Endothelial cell of umbilical vein (primary cell): ENCODE measurements around the gene NAV2. TPM values are rescaled to one million over a fixed set of nuclear protein-coding genes. Genes with fewer than 3 reads are reported as not detected.

Experiments used
- BruUV-seq: library from RNA; stranded (reverse); fragments of 400-500 nt; replicated peaks from 2 replicates; lab custom pipeline; 2021; lab: Mats Ljungman, UMichigan
- CTCF ChIA-PET: fragments of 300-600, 350-600 bp; sonication (Branson Sonifier 250); formaldehyde crosslinking; loops from one replicate; lab custom pipeline; 2021; ENCODE audit warnings: antibody characterized with exemption, inconsistent platforms; lab: Charles Lee
- POLR2A ChIA-PET: fragments of 300-600, 350-600 bp; sonication (Branson Sonifier 250); formaldehyde crosslinking; loops from one replicate; lab custom pipeline; 2021; ENCODE audit warnings: antibody characterized with exemption, inconsistent platforms; lab: Charles Lee
- DNase-seq: peaks from one replicate; pipeline ENCODE4 v3.0.0-alpha.2; 2011; ENCODE audit warnings: low read depth, low spot score
- FAIRE-seq: peaks from 2 replicates; lab custom pipeline; 2011; peaks lifted over from hg19 to GRCh38; lab: Jason Lieb, UNC
- H2AFZ ChIP-seq: 2 replicates; pipeline ENCODE4 v1.6.0; 2012; ENCODE audit warnings: low read depth, low read length, control low read depth, inconsistent platforms
- H3K27ac ChIP-seq: 2 replicates; pipeline ENCODE4 v1.5.1; 2011; ENCODE audit warnings: low read depth, mild to moderate bottlenecking, control low read depth, low read length, moderate library complexity; ENCODE audit not compliant: insufficient read depth
- H3K27me3 ChIP-seq, 2 experiments: 2 replicates each; pipeline versions ENCODE4 v1.6.0 to v1.6.1; 2011; ENCODE audit warnings: low read length in 2 of 2, mixed read lengths in 1 of 2; ENCODE audit not compliant: control insufficient read depth in 2 of 2, insufficient read depth in 2 of 2
- H3K36me3 ChIP-seq, 2 experiments: 2 replicates in 1 of 2; 3 replicates in 1 of 2; pipeline ENCODE4 v1.5.1; 2011; ENCODE audit warnings: low read length in 2 of 2, mild to moderate bottlenecking in 1 of 2, moderate library complexity in 1 of 2; ENCODE audit not compliant: control insufficient read depth in 2 of 2, insufficient read depth in 2 of 2; ENCODE audit errors: extremely low read depth in 1 of 2
- H3K4me1 ChIP-seq: 3 replicates; pipeline ENCODE4 v1.5.1; 2011; ENCODE audit warnings: mild to moderate bottlenecking, low read length; ENCODE audit not compliant: control insufficient read depth, insufficient read depth; ENCODE audit errors: extremely low read depth
- H3K4me2 ChIP-seq: 2 replicates; pipeline ENCODE4 v1.6.1; 2011; ENCODE audit warnings: low read length, control low read depth, mixed read lengths; ENCODE audit not compliant: insufficient read depth
- H3K4me3 ChIP-seq, 3 experiments: fragments of 200-600 bp in 1 of 3; sonication (generic), shearing (Covaris generic) in 1 of 3; replicated peaks in 1 of 3; 2 replicates each; pipeline ENCODE4 v1.5.1; 2011 to 2016; ENCODE audit warnings: control low read depth in 3 of 3, low read length in 3 of 3, mild to moderate bottlenecking in 2 of 3, inconsistent platforms in 1 of 3, low read depth in 1 of 3, moderate library complexity in 1 of 3; ENCODE audit not compliant: insufficient read depth in 1 of 3
- H3K79me2 ChIP-seq: 2 replicates; pipeline ENCODE4 v1.6.0; 2012; ENCODE audit warnings: low read length, inconsistent platforms; ENCODE audit not compliant: control insufficient read depth, insufficient read depth
- H3K9ac ChIP-seq: replicated peaks from 2 replicates; pipeline ENCODE3; 2011; ENCODE audit warnings: low read length, control low read depth; ENCODE audit not compliant: insufficient read depth; ENCODE audit errors: extremely low read depth
- H3K9me1 ChIP-seq: replicated peaks from 3 replicates; pipeline ENCODE4 v1.6.0; 2011; ENCODE audit warnings: mild to moderate bottlenecking, low read length; ENCODE audit not compliant: control insufficient read depth, insufficient read depth; ENCODE audit errors: extremely low read depth
- H3K9me3 ChIP-seq: replicated peaks from 2 replicates; pipeline ENCODE4 v1.5.1; 2012; ENCODE audit warnings: low read length, inconsistent platforms; ENCODE audit not compliant: control insufficient read depth, insufficient read depth
- H4K20me1 ChIP-seq: replicated peaks from 2 replicates; pipeline ENCODE3; 2011; ENCODE audit warnings: mild to moderate bottlenecking, low read length; ENCODE audit not compliant: control insufficient read depth, insufficient read depth; ENCODE audit errors: extremely low read depth
- CTCF ChIP-seq, 2 donors: IDR thresholded peaks; 1 replicate in 1 of 2; 2 replicates in 1 of 2; pipeline ENCODE4 v1.5.1; 2011; ENCODE audit warnings: low read length in 2 of 2, mild to moderate bottlenecking in 2 of 2, moderate library complexity in 2 of 2, control low read depth in 1 of 2, inconsistent platforms in 1 of 2, low read depth in 1 of 2; ENCODE audit not compliant: insufficient read depth in 1 of 2; ENCODE audit errors: extremely low read depth in 1 of 2
- EZH2 ChIP-seq: IDR thresholded peaks from 2 replicates; pipeline ENCODE4 v1.6.1; 2012; ENCODE audit warnings: borderline replicate concordance, low read depth, mild to moderate bottlenecking, moderate library complexity, low read length, inconsistent platforms; ENCODE audit not compliant: severe bottlenecking
- FOS ChIP-seq: IDR thresholded peaks from 2 replicates; pipeline ENCODE4 v1.6.1; 2011; ENCODE audit warnings: mild to moderate bottlenecking, low read length, moderate library complexity, borderline replicate concordance; ENCODE audit not compliant: insufficient read depth
- GATA2 ChIP-seq: IDR thresholded peaks from 2 replicates; pipeline ENCODE4 v1.7.0; 2011; ENCODE audit warnings: low read depth, mild to moderate bottlenecking, moderate library complexity, mixed read lengths, low read length; ENCODE audit not compliant: insufficient read length, insufficient read depth
- JUN ChIP-seq: IDR thresholded peaks from 2 replicates; pipeline ENCODE4 v1.6.1; 2011; ENCODE audit warnings: borderline replicate concordance, low read depth; ENCODE audit not compliant: insufficient read length, insufficient read depth
- MAX ChIP-seq: IDR thresholded peaks from 2 replicates; pipeline ENCODE4 v1.6.1; 2011; ENCODE audit not compliant: insufficient read depth, insufficient read length
- MYC ChIP-seq: IDR thresholded peaks from one replicate; pipeline ENCODE4 v1.6.1; 2011; ENCODE audit warnings: mild to moderate bottlenecking, low read depth, low read length
- POLR2A ChIP-seq: IDR thresholded peaks from 2 replicates; pipeline ENCODE4 v1.6.1; 2012; ENCODE audit warnings: low read depth, mild to moderate bottlenecking, control low read depth, low read length
- POLR2AphosphoS5 ChIP-seq: IDR thresholded peaks from 2 replicates; pipeline ENCODE4 v1.6.1; 2012; ENCODE audit warnings: low read depth, mild to moderate bottlenecking, control low read depth, low read length, moderate library complexity; ENCODE audit not compliant: insufficient read depth
- dilution Hi-C: fragments of 300-500 bp; cut with MboI; formaldehyde crosslinking; loops from one replicate; pipeline ENCODE4 v1.15.0; 2019; ENCODE audit warnings: low sequenced_read_pairs; ENCODE audit not compliant: extremely low pct_ligation_motif_present
- intact Hi-C: fragments of 100-400 bp; cut with micrococcal nuclease; formaldehyde crosslinking; loops from one replicate; pipeline ENCODE4 v1.10.0; 2022
- microRNA-seq: library from miRNA; unstranded; fragments of <30 nt; microRNA quantifications from one replicate; pipeline ENCODE4 v1.2.0, GENCODE V29; 2021; ENCODE audit warnings: borderline number of aligned reads, borderline replicate concordance
- polyA plus RNA-seq, 4 experiments: library from polyadenylated mRNA; depleted of rRNA in 3 of 4; stranded (reverse) in 3 of 4; unstranded in 1 of 4; fragments of >200 nt; gene quantifications; 2 replicates each; pipeline versions ENCODE4 v1.2.1 to v1.2.3, GENCODE V29; 2011 to 2012; ENCODE audit warnings: missing spikeins in 1 of 4
- small RNA-seq: library from RNA; depleted of rRNA; stranded (forward); fragments of <200 nt; gene quantifications from one replicate; pipeline ENCODE3, GENCODE V24; 2012; ENCODE audit warnings: low replicate concordance, low read depth; ENCODE audit not compliant: insufficient read depth, insufficient read length
- total RNA-seq: library from RNA; stranded (reverse); gene quantifications from 2 replicates; pipeline ENCODE4 v1.2.3, GENCODE V29; 2021

NAV2 gene
- total and polyA plus RNA-seq, 2 donors (not counting 3 experiments of a cell fraction or from before 2014, with no cell fraction given): 10.9 to 68.0 TPM

GRCh38 chr11:20163783-20164481, 451.3 kb downstream of the NAV2 start:
- dilution Hi-C loops (no loop called here), intact Hi-C loops (loop anchor here (10.0 kb wide), 1 partner anchor 441 kb away; no protein-coding TSS in a partner anchor)
- no peak for DNase-seq
- Histone ChIP-seq H3K27ac (no peak overlapping the region), H3K4me2 (no peak overlapping the region), H3K9me3 (no peaks in the 10 kb centered on the region), H3K4me3 (no peak overlapping the region), H3K79me2 (no peaks in the 10 kb centered on the region), H3K9ac (no peak overlapping the region), H3K4me1 (peaks cover 8% of the 10 kb centered on the region), H3K27me3 (peaks cover 63 to 90% of the 10 kb centered on the region in 2 experiments), H3K9me1 (no peaks in the 10 kb centered on the region), H4K20me1 (no peaks in the 10 kb centered on the region), H2AFZ (no peak overlapping the region), H3K36me3 (no peaks in the 10 kb centered on the region)
- no peak for TF ChIP-seq POLR2A
- no peak for TF ChIP-seq FOS
- TF ChIP-seq CTCF (IDR thresholded peaks at IDR 0.05; ENCODE audit: extremely low read depth in 1 of 2, insufficient read depth in 1 of 2, low read depth in 1 of 2, low read length in 2 of 2): no peak
- no peak for TF ChIP-seq JUN
- no peak for TF ChIP-seq GATA2
- no peak for TF ChIP-seq MYC
- no peak for TF ChIP-seq EZH2
- no peak for TF ChIP-seq MAX
- TF ChIP-seq POLR2AphosphoS5: no peak
- CTCF ChIA-PET: interaction anchor here (0.6 to 0.9 kb wide), 3 partner anchors 31 to 949 kb away, joined by 3 to 5 read pairs (median 3); no protein-coding TSS in a partner anchor
- POLR2A ChIA-PET: no interaction called here
- FAIRE-seq: no peak
- no TSS peak for BruUV-seq

Small RNAs within 50 kb of the gene (microRNA-seq; reads per million reads assigned to microRNA genes)
- not detected for gene MIR4694

Small RNAs within 50 kb of the gene (small RNA-seq; reads per million reads assigned to genes)
- not detected for gene MIR4694
